WI38 (cell line): ENCODE results near the gene KRTAP10-2.
"Not testable (repeated sequence)": the region's sequence is repeated elsewhere in the genome, so short reads cannot be mapped to it uniquely, and the experiment has no call there.

Source experiments
- H3K4me3 ChIP-seq: 2 replicates; pipeline ENCODE4 v1.5.1; 2011; ENCODE audit warnings: low read depth, mild to moderate bottlenecking, control low read depth, low read length
- CTCF ChIP-seq: IDR thresholded peaks from 2 replicates; pipeline ENCODE4 v1.5.1; 2012; ENCODE audit warnings: low read depth, mild to moderate bottlenecking, control low read depth, low read length

The KRTAP10-2 gene

GRCh38 chr21:44594406-44594916 is 43.2 kb upstream of the KRTAP10-2 start:
- no peak for TF ChIP-seq CTCF
- no peak overlapping the region for H3K4me3 ChIP-seq

GRCh38 chr21:44593598-44594405 is 42.5 kb upstream of the KRTAP10-2 start:
- no peak overlapping the region for H3K4me3 ChIP-seq
- no peak for TF ChIP-seq CTCF

- no peak within 1 kb of the TSS for H3K4me3 ChIP-seq
- no peak for TF ChIP-seq CTCF
These were observed 41.4 kb upstream of the KRTAP10-2 start, which contains the start of gene KRTAP10-6 for GRCh38 chr21:44592446-44593311. KRTAP10-6 (minus strand) TSS chr21:44592505; CDS start chr21:44592484, 21 bp downstream.

- not testable (repeated sequence) for H3K4me3 ChIP-seq
These were observed 40.5 kb upstream of the KRTAP10-2 start for GRCh38 chr21:44591801-44592130.

- H3K4me3 ChIP-seq = not testable (repeated sequence)
These were observed 39.8 kb upstream of the KRTAP10-2 start for GRCh38 chr21:44590897-44591800.

GRCh38 chr21:44590311-44590721 is 39.0 kb upstream of the KRTAP10-2 start:
- no peak for TF ChIP-seq CTCF
- H3K4me3 ChIP-seq = no peak overlapping the region

GRCh38 chr21:44589586-44590305 is 38.4 kb upstream of the KRTAP10-2 start:
- no peak overlapping the region for H3K4me3 ChIP-seq
- TF ChIP-seq CTCF = no peak
